GM12872 (cell line): Measurements from ENCODE around the gene CBLN2.

Source experiments
- CTCF ChIP-seq: IDR thresholded peaks from 3 replicates; pipeline ENCODE4 v1.5.1; 2011; ENCODE audit warnings: low read depth, mild to moderate bottlenecking, low read length, moderate library complexity; ENCODE audit not compliant: insufficient read depth

Gene CBLN2

GRCh38 chr18:72504866-72505265, 39.3 kb downstream of the CBLN2 start:
- TF ChIP-seq CTCF, result no peak

GRCh38 chr18:72502671-72503431, 41.3 kb downstream of the CBLN2 start:
- no peak for TF ChIP-seq CTCF

DNA sequence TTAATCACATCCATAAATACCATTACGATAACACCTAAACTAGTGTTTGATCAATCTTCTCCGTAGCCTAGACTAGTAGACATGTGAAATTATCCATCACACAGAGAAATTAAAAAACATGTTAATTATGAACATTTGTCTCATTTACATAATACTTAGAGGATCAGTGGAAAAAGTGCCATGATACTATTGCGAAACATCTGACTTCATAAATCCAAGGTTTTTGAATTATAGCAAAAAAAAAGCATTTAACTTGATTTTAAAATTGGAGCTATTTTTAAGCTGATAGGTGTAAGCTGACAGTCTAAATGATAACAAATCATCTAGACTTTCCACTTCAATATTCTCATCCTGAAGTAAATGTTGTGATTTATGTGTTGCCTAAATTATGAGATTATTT, 51.6 kb downstream of the CBLN2 start:
- no peak for TF ChIP-seq CTCF
